Measurements from ENCODE around the gene KLHDC4. TPM values are rescaled to one million over a fixed set of nuclear protein-coding genes. Genes with fewer than 3 reads are reported as not detected.

Gene KLHDC4
- total RNA-seq, 1 donor from 2014 or later = 19.0 TPM

DNA sequence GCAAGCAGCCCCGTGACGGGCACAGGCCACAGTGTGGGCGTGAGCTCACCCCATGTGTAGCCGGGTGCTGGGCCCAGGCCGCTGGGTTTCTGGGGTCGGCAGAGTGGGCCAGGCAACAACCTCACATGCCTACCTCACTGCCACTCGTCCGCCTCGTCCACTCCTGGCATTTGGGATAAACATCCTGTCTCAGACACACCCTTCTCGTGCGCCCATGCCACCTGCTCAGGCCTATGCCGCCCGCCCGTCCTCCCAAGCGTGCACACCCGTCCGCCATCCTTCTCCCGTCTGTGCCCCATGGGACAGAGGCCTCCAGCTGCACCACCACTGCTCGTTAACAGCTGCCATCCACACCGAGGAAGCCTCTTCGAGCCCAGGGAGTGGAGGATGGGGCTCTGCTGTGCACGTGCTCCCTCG lies 64.3 kb downstream of the KLHDC4 start:
- DNase-seq (ENCODE audit: low read depth in 2 of 2) = no peak

- no peak for DNase-seq (ENCODE audit: low read depth in 2 of 2)
These were observed 64.7 kb downstream of the KLHDC4 start for GRCh38 chr16:87701078-87701460.

DNA sequence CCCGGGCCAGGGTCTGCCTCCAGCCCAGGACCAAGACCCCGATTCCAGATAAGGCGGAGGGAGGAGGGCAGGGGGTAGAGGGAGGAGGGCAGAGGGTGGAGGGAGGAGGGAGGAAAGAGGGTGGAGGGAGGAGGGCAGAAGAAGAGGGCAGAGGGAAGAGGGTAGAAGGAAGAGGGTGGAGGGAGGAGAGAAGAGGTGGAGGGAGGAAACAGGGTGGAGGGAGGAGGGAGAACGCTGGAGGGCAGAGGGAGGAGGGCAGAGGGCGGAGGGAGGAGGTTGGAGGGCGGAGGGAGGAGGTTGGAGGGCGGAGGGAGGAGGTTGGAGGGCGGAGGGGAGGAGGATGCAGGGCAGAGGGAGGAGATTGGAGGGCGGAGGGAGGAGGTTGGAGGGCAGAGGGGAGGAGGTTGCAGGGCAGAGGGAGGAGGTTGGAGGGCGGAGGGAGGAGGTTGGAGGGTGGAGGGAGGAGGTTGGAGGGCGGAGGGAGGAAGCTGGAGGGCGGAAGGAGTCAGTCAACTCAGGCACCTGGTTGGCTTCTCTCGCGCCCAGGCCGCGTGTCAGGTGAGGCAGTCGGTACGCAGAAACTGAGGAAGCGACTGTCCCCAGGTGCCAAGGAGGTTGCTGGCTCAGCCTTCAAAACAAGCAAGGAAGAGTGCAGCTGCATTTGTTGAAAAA lies 65.2 kb downstream of the KLHDC4 start:
- no peak for DNase-seq (ENCODE audit: low read depth in 2 of 2)

DNA sequence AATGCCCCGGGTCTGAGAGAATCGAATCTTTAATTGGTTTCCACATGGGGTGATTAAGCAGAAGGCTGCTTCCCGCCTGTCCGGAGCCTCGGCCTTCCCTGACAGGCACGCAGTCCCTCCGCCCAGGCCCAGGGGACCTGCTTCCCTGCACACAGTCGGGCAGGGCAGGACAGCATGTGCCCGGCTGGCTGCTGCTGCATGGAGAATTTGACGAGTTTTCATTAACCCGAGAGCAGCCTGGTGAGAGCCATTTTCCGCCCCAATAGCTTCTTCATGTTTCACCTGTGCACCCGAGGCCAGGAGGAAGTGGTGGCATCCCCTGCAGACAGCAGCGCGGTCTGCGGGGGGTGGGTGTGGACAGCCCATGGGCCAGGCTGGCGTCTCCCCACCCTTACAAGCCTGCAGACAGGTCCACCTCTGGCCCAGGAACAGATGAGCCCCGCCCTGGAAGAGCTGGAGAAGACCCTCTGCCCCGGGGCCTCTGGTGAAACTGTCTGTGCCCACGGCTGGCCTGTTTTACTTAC lies 67.0 kb downstream of the KLHDC4 start:
- DNase-seq (ENCODE audit: low read depth in 2 of 2) = no peak

DNA sequence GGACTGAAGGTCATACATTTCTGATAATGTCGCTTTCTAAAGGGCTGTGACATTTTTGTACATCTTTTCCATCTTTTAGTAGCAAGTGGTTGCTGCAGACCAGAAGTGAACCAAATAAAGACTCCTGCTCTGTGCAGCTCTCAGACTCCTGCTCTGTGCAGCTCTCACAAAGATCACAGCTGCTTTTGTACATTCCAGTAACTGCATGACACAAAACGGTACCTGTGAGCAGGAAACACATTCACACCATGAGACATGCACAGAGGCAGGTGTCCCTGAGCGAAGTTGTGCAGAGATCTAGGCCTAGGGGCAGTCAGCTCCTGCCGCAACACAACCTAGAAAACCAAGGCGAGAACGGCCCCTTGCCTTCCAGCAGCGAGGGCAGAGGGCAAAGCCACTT lies 67.5 kb downstream of the KLHDC4 start:
- no peak for DNase-seq (ENCODE audit: low read depth in 2 of 2)

GRCh38 chr16:87697792-87698191 lies 68.0 kb downstream of the KLHDC4 start:
- no peak for DNase-seq (ENCODE audit: low read depth in 2 of 2)

GRCh38 chr16:87697256-87697655 lies 68.5 kb downstream of the KLHDC4 start:
- no peak for DNase-seq (ENCODE audit: low read depth in 2 of 2)

- DNase-seq (ENCODE audit: low read depth in 2 of 2) = no peak
These were observed 69.1 kb downstream of the KLHDC4 start for GRCh38 chr16:87696726-87697125.

DNA sequence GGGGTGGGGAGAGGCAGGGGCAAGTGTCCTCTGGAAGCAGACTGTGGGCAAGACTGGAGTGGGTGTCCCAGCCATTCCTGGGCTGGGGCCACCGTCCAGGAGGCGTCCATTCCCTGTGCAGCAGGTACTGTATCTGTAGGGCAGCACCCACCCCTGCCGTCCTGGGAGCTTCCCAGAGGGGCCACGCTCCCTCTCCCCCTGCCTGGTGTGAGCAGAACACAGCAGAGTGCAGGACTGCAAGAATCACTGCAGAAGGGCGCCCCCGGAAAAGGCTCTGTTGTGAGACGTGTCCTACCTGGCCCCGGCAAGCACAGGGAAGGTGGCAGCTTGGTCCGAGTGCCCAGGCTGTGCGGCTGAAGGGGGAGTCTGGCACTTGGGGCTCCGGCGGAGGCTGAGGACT lies 70.3 kb downstream of the KLHDC4 start:
- no peak for DNase-seq (ENCODE audit: low read depth in 2 of 2)

DNA sequence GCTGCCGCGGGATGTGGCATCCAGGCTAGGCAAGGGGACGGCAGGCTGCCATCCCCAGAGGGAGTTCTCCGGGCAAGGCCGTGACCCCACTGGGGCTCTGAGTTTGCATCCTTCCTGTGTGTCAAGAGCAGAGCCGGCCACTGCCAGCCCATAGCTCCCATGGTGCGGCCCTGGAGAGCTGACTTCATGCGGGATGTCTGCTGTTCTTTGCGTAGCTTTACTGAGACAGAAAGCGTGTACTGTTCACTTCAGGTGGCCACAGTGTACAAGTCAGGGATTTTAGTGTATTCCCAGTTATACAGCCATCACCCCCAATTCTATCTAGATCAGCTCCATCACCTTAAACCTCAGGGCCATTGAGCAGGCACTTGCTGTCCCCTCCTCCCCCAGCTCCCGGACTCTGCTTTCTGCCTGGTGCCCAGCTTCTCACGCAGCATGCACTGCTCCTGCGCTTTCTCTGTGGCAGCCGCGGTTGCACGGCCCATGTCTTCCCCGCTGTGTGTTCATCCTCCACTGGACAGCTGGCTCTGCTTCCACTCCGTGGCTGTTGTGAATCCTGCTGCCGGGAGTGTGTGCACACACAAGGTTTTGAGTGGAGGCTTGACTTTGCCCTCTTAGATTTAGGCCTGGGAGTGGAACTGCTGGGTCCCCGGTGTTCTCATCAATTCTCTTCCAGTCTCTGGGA lies 71.2 kb downstream of the KLHDC4 start:
- no peak for DNase-seq (ENCODE audit: low read depth in 2 of 2)

- DNase-seq (ENCODE audit: low read depth in 2 of 2) = no peak
These were observed 72.0 kb downstream of the KLHDC4 start for GRCh38 chr16:87693827-87694226.

DNA sequence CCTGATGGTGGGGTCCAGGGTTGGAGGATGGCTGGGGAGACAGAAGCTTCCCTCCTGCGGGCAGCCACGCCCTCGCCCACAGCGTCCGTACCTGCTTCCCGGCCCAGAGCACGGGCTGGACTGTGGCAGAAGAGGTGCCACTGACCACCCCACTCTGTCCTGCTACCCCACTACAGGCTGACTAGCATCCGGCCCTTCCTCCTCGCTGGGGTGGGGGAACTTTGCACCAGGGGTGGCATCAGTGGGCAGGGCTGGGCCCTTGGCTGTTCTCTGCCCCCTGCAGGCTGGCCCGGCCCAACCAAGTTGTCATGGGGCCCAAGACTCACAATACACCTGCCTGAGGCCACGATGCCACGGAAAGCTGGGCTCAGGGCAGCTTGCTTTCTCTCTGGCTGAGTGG lies 73.0 kb downstream of the KLHDC4 start:
- no peak for DNase-seq (ENCODE audit: low read depth in 2 of 2)

- no peak for DNase-seq (ENCODE audit: low read depth in 2 of 2)
These were observed 73.6 kb downstream of the KLHDC4 start for GRCh38 chr16:87692176-87692575.

DNA sequence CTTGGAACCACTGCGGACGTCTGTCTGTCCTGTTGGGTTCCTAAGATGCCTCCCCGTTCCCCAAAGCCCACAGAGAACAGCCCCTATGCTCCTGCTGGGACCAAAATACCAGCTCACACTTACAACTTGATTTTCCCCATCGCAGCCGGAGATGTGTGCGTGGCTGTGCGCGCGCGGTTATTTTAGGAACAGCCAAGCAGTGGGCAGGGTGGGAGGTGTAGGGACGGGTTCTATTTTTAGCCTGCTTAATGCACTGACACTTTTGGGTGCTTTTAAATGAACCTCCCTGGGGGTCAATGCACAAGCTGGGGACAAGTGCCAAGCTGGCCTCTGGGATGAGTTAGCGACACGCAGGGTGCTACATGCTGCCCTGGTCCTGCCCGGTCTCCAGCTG lies 74.1 kb downstream of the KLHDC4 start:
- DNase-seq (ENCODE audit: low read depth in 2 of 2) = no peak

GRCh38 chr16:87690911-87691685 lies 74.7 kb downstream of the KLHDC4 start:
- DNase-seq (ENCODE audit: low read depth in 2 of 2) = no peak

GRCh38 chr16:87689956-87690465 lies 75.8 kb downstream of the KLHDC4 start:
- no peak for DNase-seq (ENCODE audit: low read depth in 2 of 2)

DNA sequence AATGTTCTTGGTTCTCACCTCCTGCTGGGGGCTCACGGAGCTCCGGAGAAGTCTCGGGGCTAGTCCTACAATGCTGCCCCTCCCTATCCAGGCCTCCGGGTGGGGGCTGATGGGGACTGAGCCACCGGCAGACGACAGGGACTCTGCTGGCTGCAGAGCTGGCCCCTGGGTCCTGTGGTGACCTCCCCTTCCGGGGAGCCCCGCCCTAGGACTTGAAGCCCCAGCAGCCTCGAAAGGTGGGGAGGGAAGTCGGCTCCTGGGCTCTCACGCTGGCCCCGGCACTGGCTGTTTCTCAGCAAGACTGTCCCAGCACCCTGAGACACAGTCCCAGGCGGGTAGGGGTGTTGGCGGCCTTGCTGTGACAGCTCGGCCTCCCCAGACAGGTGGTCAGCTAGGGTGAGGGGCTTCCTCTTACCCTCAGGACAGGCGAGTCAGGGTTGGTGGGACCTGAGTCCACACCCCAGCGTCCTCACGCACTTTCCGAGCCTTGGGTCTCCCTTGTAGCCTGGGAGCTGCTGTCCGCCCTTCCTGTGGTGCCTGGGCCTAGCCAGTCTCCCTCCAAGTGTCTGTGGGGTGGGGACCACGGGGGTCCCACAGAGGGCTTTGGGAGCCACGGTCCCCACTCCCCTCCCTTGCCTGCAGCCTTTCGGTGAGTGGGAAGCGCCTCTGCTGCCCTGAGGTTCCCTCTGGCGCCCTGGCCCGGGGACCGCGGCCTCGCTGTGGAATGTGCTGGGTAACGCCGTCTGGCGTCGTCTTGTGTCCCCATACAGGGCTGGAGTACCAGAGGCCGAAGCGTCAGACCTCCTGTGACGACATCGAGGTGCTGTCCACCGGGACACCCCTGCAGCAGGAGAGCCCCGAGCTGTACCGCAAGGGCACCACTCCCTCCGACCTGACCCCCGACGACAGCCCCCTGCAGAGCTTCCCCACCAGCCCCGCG lies 76.6 kb downstream of the KLHDC4 start:
- DNase-seq (ENCODE audit: low read depth in 2 of 2) = no peak

GRCh38 chr16:87687998-87688529 lies 77.7 kb downstream of the KLHDC4 start:
- DNase-seq (ENCODE audit: low read depth in 2 of 2) = no peak

DNA sequence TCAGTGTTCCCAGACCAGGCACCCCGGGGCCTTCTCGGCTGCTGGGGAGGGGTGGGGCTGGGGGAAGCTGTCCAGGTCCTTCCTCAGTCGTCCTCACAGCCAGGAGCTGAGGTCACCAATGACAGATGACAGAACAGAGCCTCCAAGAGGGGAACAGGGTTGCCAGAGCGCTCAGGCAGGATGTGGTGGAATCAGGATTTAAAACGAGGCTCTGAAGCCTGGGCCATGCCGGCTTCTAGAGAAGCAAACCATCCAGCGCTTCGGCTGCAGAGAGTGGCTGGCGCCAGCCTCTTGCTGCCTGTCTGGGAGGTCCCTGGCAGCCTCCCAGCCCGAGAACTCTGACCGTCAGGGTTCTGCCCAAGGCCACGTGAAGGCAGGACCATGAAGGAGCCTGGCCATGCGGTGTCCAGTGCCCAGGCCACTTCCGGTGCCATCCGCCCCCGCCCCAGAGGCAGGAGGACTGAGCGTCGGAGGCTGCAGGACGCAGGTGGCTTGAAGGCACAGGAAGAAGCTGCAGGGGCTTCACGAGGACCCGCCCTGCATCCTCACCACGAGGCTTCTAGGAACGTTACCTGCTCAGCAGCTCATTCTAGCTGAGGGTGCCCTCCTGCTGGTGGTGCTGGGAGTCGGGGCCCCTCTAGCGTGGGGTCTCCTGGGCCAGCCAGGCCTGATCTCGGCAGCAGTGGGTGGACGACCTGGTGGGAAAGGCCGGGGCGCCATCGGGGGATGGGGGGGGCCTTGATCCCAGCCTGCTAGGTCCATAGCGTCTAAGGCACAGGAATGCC lies 78.5 kb downstream of the KLHDC4 start:
- no peak for DNase-seq (ENCODE audit: low read depth in 2 of 2)

DNA sequence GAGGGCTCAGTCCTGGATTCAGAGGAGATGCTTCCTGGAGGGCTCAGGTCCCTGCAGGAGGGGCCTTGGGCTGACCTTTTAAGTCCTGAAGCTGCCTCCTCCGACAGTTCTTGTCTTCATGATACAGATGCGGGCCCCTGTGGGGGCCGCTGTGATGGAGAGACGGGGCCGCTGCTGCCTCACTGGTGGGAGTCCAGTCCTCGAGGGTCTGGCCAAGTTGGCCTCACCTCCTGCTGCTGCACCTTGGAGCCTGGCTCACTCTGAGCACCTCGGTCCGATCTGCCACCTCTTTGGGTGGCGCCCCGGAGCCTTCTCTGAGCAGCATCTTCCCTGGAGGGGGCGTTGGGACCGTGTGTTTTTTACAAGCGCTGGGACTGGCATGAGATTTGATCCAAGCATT lies 79.1 kb downstream of the KLHDC4 start:
- DNase-seq (ENCODE audit: low read depth in 2 of 2) = no peak

Measured in lung microvascular endothelial cell (primary cell).